GM12878 (cell line): Measurements from ENCODE around the gene ADNP2. TPM values are rescaled to one million over a fixed set of nuclear protein-coding genes. Genes with fewer than 3 reads are reported as not detected.

Experiments used
- ATAC-seq: fragments of 200-7000 bp; cut with Tn5 transposase; 3 replicates; pipeline ENCODE4 v1.9.1; 2020; ENCODE audit warnings: mild to moderate bottlenecking, moderate library complexity
- BruUV-seq: library from RNA; stranded (reverse); fragments of 400-500 nt; replicated peaks from 2 replicates; lab custom pipeline; 2021; lab: Mats Ljungman, UMichigan
- CTCF ChIA-PET: fragments of 300-600 bp; sonication (Branson Sonifier 250); formaldehyde crosslinking; extraction: SDS; loops from one replicate; lab custom pipeline; 2021; ENCODE audit warnings: inconsistent platforms; lab: Yijun Ruan, JAX
- POLR2A ChIA-PET: fragments of 350-600 bp; formaldehyde crosslinking; extraction: SDS; loops from one replicate; lab custom pipeline; 2021; ENCODE audit warnings: inconsistent platforms; lab: Charles Lee
- RAD21 ChIA-PET: fragments of 300-600 bp; sonication (Branson Sonifier 250); formaldehyde crosslinking; loops from one replicate; lab custom pipeline; 2023; ENCODE audit warnings: antibody characterized with exemption; ENCODE audit not compliant: unreplicated experiment; lab: Charles Lee
- SMC1A ChIA-PET: fragments of 300-600 bp; sonication (Branson Sonifier 250); formaldehyde crosslinking; loops from one replicate; lab custom pipeline; 2023; ENCODE audit not compliant: unreplicated experiment, uncharacterized antibody; lab: Charles Lee
- DNase-seq: peaks from one replicate; pipeline ENCODE4 v3.0.0-alpha.2; 2011; ENCODE audit warnings: low read depth, low spot score
- FAIRE-seq: peaks from 3 replicates; lab custom pipeline; 2011; peaks lifted over from hg19 to GRCh38; lab: Jason Lieb, UNC
- H2AFZ ChIP-seq: 2 replicates; pipeline ENCODE4 v1.6.0; 2011; ENCODE audit warnings: low read depth, low read length, control low read depth; ENCODE audit not compliant: control insufficient read depth
- H3K27ac ChIP-seq: 2 replicates; pipeline ENCODE4 v1.5.1; 2011; ENCODE audit warnings: control low read depth; ENCODE audit not compliant: control insufficient read depth, insufficient read depth
- H3K27me3 ChIP-seq, 2 experiments: replicated peaks in 1 of 2; 2 replicates each; pipeline versions ENCODE4 v1.6.0 to v1.6.1; 2011; ENCODE audit warnings: low read length in 1 of 2; ENCODE audit not compliant: control insufficient read depth in 2 of 2, insufficient read depth in 2 of 2
- H3K36me3 ChIP-seq, 2 experiments: 2 replicates each; pipeline ENCODE4 v1.5.1; 2011; ENCODE audit warnings: low read length in 1 of 2; ENCODE audit not compliant: control insufficient read depth in 2 of 2, insufficient read depth in 2 of 2
- H3K4me1 ChIP-seq: 2 replicates; pipeline ENCODE4 v1.6.1; 2011; ENCODE audit warnings: mild to moderate bottlenecking, low read length, moderate library complexity, mixed read lengths; ENCODE audit not compliant: control insufficient read depth, insufficient read depth
- H3K4me2 ChIP-seq: 2 replicates; pipeline ENCODE4 v1.6.0; 2011; ENCODE audit warnings: control low read depth; ENCODE audit not compliant: control insufficient read depth, insufficient read depth
- H3K4me3 ChIP-seq: fragments of 200-600 bp; sonication (generic); 2 replicates; pipeline ENCODE4 v1.5.1; 2016
- H3K79me2 ChIP-seq: 2 replicates; pipeline ENCODE4 v1.6.0; 2011; ENCODE audit warnings: low read length; ENCODE audit not compliant: control insufficient read depth, insufficient read depth
- H3K9ac ChIP-seq: 2 replicates; pipeline ENCODE4 v1.8.0; 2011; ENCODE audit warnings: low read length, control low read depth, mixed read lengths; ENCODE audit not compliant: control insufficient read depth, insufficient read depth
- H3K9me3 ChIP-seq: replicated peaks from 3 replicates; pipeline ENCODE4 v1.5.1; 2011; ENCODE audit warnings: mild to moderate bottlenecking, low read length; ENCODE audit not compliant: control insufficient read depth, insufficient read depth
- H4K20me1 ChIP-seq: 2 replicates; pipeline ENCODE4 v1.6.0; 2011; ENCODE audit not compliant: control insufficient read depth, insufficient read depth
- CHD1 ChIP-seq: IDR thresholded peaks from 2 replicates; pipeline ENCODE4 v1.6.1; 2012; ENCODE audit warnings: low read depth, low read length, improper control_type of control experiment
- CUX1 ChIP-seq: IDR thresholded peaks from 2 replicates; pipeline ENCODE4 v1.6.1; 2012; ENCODE audit warnings: improper control_type of control experiment, low read depth, low read length; ENCODE audit not compliant: insufficient replicate concordance
- RBBP5 ChIP-seq: fragments of 200-600 bp; sonication (generic); conservative IDR thresholded peaks from 2 replicates; pipeline ENCODE4 v1.6.1; 2016
- RUNX3 ChIP-seq: IDR thresholded peaks from 2 replicates; pipeline ENCODE4 v1.6.1; 2012; ENCODE audit warnings: low read length, inconsistent platforms
- USF2 ChIP-seq: IDR thresholded peaks from 2 replicates; pipeline ENCODE4 v1.6.1; 2011; ENCODE audit warnings: low read depth, low read length, improper control_type of control experiment, borderline replicate concordance
- WGBS: methylation state at CpG from one replicate; pipeline ENCODE4 v1.1.6; 2016; ENCODE audit warnings: low lambda C conversion rate; ENCODE audit not compliant: insufficient replicate concordance, insufficient coverage; ENCODE audit errors: missing lambda C conversion rate; 5-methylcytosine and 5-hydroxymethylcytosine counted together
- in situ Hi-C: fragments of 300-500 bp; cut with MboI; formaldehyde crosslinking; loops from 9 replicates; pipeline ENCODE4 v1.14.3; 2018; ENCODE audit warnings: mixed read lengths
- intact Hi-C: fragments of 100-400 bp; cut with micrococcal nuclease; formaldehyde crosslinking; loops from one replicate; pipeline ENCODE4 v1.14.2; 2022; ENCODE audit not compliant: unreplicated experiment
- polyA plus RNA-seq, 11 experiments: library from polyadenylated mRNA; depleted of rRNA in 4 of 11; unstranded in 6 of 11; stranded (reverse) in 5 of 11; fragments of >200 nt; fragmentation: Nextera tagmentation in 4 of 11; fragmentation: Illumina TruSeq in 1 of 11; extraction: Ambion mirVana in 4 of 11; extraction: Trizol in 1 of 11; gene quantifications; 1 replicate in 1 of 11; 2 replicates in 10 of 11; pipeline versions ENCODE4 v1.2.1 to v1.2.3, GENCODE V29; 2011 to 2016; ENCODE audit warnings: inconsistent platforms in 2 of 11, missing spikeins in 2 of 11, low read depth in 1 of 11
- total RNA-seq, 4 experiments: library from RNA; depleted of rRNA in 3 of 4; stranded (reverse); fragments of >200 nt in 3 of 4; fragmentation: Illumina TruSeq in 1 of 4; extraction: Trizol in 1 of 4; gene quantifications; 2 replicates each; pipeline versions ENCODE4 v1.2.1 to v1.2.3, GENCODE V29; 2013 to 2021

Gene ADNP2
- total and polyA plus RNA-seq, 10 of the 15 experiments (the other 5 are each of a cell fraction or from before 2014, with no cell fraction given): 3.7 to 25.1 (median 13.0) TPM

- no peak for FAIRE-seq
- Histone ChIP-seq H3K9me3 (peaks cover 3% of the 10 kb centered on the region; the same call in 2 of the 3 replicates), H2AFZ (no peak overlapping the region), H3K4me3 (no peak overlapping the region), H3K4me2 (no peak overlapping the region), H3K27ac (no peak overlapping the region), H4K20me1 (no peaks in the 10 kb centered on the region), H3K27me3 (no peaks in the 10 kb centered on the region), H3K36me3 (no peaks in the 10 kb centered on the region), H3K9ac (no peak overlapping the region), H3K79me2 (no peaks in the 10 kb centered on the region), H3K4me1 (no peaks in the 10 kb centered on the region)
- ChIA-PET RAD21 (no interaction called here), CTCF (interaction anchor here (0.9 to 1.8 kb wide), 2 partner anchors 9 to 90 kb away, joined by 3 to 9 read pairs; no protein-coding TSS in a partner anchor), POLR2A (no interaction called here), SMC1A (interaction anchor here (0.7 kb wide), 1 partner anchor 91 kb away, joined by 3 read pairs; no protein-coding TSS in a partner anchor)
- DNase-seq: no peak
- WGBS: 61% methylated on average over 10 of the region's 10 CpGs
- in situ Hi-C loops (no loop called here), intact Hi-C loops (no loop called here)
- no peak for TF ChIP-seq RBBP5
- TF ChIP-seq CUX1: no peak
- no peak for TF ChIP-seq CHD1
- TF ChIP-seq RUNX3: no peak
- no peak for TF ChIP-seq USF2
- no TSS peak for BruUV-seq
- no peak for ATAC-seq
These were observed 57.2 kb downstream of the ADNP2 start for GRCh38 chr18:80166240-80166639.
